CD4-positive, alpha-beta T cell treated with Interleukin-4 for 1 hour (primary cell): ENCODE data around the gene NOS1AP.
"Not testable (repeated sequence)": the region's sequence is repeated elsewhere in the genome, so short reads cannot be mapped to it uniquely, and the experiment has no call there.

Source experiments
- DNase-seq, 2 donors: peaks; one replicate each; pipeline ENCODE4 v3.0.0-alpha.2; 2020 to 2022

NOS1AP gene

DNA sequence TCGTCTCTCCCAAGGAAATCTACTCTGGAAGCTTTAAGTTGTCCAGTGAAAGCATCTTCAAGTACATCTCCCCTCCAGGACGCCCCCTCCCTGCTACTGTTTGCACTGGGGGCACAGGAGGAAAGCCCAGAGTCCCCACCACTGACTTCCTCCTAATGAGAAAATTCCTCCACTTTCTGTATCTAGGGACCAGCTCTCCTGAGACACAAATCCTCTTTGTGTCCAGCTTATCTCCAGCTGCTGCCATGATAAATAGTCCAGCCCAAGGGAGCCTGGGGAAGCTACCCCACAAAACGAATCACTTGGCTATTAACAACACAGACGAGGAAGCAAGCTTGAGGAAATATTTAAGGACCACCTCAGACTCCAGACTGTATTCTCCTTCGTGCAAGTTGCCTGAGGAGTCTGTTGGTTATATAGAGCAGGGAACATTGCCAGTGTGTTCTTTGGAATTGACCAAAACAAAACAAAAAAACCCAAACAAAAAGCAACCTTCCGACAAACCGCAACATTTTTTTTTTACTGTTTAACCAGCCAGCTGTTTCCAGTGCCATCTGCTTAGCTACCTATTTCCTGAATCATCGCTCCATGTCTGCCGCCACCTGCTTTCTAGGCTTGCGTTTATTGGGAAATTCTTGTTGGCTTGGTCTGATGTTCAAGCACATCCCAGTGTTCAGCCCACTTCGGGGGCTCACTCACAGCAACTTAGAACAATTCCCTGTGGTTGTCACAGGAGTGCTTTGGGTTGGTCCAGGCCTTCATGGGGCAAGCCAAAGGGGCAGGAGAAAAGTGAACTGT lies 319.7 kb downstream of the NOS1AP start:
- DNase-seq, result no peak

- DNase-seq, result no peak
These were observed 320.5 kb downstream of the NOS1AP start for GRCh38 chr1:162389971-162390370.

GRCh38 chr1:162390396-162391185 lies 321.1 kb downstream of the NOS1AP start:
- DNase-seq, result no peak

DNA sequence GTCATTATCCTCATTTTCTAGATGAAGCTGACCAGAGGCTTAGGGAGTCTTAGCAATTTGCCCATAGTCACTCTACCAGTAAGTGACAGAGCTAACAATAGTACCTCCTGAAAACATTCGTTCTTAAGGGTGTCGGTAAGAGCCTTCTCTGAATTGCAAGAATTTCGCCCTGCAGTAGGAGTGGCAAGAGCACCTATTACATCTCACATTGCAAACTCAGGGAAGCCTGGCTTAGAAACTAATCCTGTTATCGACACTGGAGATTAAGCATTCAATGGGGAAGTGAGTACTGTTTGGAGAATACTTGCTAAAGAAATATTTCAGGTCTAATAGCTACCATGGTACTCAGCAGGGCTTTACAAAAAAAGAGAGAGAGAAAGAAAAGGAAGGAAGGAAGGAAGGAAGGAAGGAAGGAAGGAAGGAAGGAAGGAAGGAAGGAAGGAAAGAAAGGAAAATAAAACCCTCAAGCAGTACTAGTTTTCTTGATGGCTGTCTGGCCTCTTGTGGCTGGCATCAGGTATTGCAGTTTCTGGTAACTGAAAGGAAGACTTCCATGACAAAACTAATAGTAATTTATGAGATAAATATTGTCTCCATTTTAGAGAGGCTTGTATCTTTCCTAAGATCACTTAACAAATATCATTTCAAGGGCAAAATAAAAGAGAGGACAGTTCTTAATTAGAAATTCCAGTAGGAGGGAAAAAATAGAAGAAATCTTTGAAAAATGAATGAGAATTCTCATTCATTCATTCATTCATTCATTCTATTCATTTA lies 322.5 kb downstream of the NOS1AP start:
- DNase-seq, result peak in 1 of 2 donors; percentile 28

DNA sequence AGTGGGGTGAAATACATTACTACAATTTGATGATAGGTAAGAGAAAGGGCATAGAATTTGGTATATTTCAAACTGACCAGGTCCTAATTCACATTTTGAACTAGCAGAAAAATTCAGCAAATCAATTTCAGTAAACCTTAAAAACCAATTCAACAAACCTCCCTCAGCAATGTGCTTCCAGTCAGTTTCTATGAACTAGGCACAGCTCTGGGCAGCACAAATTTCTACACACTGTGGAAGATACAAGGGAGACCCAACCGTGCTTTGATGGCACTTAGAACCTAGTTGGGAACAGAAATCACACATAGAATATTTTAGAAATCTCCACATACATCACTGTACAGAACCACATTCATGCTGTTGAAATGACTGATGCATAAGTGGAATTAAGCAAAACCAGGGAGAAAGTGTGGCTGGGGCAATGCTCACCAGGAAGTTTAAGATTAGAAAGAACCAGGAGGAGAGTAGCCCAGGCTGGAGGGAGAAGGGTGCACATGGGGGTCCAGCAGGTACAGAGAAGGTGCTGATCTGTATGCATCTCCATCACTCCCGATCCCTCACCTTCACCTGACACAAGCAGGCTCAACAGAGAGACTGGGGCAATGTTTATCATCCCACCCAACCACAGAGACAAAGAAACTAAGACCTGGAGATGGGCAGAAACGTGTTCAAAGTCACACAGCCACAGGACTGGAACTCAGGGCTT lies 326.9 kb downstream of the NOS1AP start:
- no peak for DNase-seq

DNA sequence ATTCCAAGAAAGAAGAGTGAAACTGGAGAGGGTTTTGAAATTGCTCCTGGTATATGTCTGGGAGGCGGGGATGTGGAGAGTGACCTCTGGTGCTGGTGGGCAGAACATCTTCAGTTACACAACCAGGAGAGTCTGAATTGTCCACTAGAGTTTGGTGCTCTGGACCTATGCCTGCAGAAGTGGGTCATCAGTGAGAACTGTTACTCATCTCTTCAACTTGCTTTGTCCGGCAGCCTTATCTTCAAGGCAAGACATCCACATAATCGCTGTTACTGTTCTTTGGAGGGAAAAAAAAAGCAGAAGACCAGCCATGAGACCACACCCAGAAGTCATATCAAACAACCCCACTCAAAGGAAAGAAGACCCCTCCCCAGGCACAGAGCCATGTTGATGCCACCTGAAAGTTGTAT lies 327.6 kb downstream of the NOS1AP start:
- DNase-seq, result no peak

- no peak for DNase-seq
These were observed 328.6 kb downstream of the NOS1AP start for GRCh38 chr1:162397943-162398560.

DNA sequence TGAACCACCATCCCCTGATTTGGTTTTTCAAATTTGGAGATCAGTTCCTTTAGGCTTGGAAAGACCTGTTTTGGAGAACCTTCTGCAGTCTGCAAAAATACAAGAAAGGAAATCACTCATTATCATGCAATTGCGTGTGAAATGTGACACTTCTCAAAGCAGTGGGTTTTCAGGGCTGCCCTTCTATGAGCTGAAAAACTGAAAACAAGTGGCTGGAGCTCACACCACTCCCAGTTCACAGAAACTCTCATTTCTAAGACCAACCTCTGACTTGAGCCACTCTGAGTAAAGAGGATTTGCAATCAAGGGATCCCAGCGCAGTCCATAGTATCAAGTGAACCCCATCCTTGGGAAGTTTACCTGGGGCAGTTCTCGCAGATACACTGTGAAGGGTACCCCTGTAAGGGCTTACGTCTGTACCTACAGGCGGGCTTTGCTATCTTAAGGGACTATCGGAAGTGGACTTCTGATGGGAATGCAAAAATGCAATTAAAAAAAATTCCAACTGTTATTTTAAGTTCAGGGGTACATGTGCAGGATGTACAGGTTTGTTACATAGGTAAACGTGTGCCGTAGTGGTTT lies 329.6 kb downstream of the NOS1AP start:
- no peak for DNase-seq

GRCh38 chr1:162400790-162401355 lies 331.4 kb downstream of the NOS1AP start:
- DNase-seq, result no peak

- no peak for DNase-seq
These were observed 335.2 kb downstream of the NOS1AP start for GRCh38 chr1:162404550-162405160.

DNA sequence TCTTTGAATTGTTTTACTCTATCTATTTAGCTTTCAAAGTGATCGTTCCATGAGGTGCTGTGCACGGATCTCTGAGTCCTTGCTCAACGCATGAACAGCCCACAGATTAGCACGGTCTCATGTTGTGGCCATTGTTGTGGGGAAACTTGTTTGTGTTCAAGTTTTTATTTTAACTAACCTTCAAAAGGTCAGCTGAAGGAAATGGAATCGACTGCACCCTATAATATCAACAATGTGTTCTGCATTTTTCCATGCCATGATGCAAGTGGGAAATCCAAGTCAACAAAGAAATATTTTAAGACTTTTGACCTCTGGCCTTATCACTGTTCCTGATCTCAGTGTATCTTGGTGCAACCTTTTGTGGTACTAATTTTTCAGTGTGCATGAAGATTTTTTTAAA lies 336.3 kb downstream of the NOS1AP start:
- DNase-seq, result no peak

DNA sequence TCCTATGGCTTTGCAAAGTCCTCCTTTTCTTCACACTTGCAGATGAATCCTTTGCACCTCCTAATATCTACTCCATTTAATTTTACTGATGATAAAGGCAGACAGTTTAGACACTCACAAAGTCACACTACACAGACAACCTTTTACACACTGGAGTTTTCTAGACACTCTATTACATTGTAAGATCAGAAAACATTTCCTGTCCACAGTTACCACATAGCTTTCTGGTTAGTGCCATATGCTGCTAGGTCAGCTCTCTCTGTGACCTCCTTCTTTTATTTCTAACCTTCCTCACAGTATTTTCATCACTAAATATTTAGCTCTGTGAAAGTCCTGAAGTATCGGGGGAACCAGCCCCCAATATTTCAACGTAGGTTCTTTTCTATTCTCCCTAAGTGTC lies 337.3 kb downstream of the NOS1AP start:
- no peak for DNase-seq

GRCh38 chr1:162407539-162407938 lies 338.0 kb downstream of the NOS1AP start:
- no peak for DNase-seq

- DNase-seq, result peak in 1 of 2 donors; percentile 26
These were observed 342.5 kb downstream of the NOS1AP start, which contains the start of gene SH2D1B for GRCh38 chr1:162412002-162412401. Gene SH2D1B (minus strand): TSS chr1:162412136. CDS start chr1:162412016, 120 bp downstream.

DNA sequence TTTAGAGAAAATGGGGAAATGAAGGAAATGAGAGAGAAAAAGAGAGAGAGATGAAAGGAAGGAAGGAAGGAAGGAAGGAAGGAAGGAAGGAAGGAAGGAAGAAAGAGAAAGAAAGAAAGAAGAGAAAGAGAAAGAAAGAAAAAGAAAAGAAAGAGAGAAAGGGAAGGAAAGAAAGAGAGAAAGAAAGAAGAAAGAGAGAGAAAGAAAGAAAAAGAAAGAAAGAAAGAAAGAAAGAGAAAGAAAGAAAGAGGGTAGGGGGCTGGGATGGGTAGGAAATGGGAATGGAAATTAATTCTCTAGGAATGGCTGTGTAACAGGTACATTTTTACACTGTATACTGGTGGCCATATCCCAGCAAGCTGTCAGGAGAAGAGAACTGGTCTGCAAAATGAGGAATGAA lies 346.7 kb downstream of the NOS1AP start:
- DNase-seq, result no peak

DNA sequence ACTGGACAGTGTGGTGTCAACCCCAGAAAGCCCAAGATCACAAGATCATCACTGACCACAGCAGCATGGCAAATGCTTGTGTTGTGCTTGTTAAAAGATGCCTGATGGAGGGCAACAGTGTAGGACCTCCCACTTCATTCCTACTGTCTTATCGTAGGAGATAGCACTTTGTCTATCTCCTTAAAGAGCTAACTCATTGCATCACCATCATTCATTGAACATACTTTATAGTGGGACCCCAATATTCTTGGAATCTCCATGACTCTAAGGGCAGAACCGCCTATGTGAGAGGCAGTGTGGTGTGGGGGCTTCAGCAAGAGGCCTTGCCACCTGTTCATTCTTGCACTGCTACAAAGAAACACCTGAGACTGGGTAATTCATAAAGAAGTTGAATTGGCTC lies 347.4 kb downstream of the NOS1AP start:
- no peak for DNase-seq

DNA sequence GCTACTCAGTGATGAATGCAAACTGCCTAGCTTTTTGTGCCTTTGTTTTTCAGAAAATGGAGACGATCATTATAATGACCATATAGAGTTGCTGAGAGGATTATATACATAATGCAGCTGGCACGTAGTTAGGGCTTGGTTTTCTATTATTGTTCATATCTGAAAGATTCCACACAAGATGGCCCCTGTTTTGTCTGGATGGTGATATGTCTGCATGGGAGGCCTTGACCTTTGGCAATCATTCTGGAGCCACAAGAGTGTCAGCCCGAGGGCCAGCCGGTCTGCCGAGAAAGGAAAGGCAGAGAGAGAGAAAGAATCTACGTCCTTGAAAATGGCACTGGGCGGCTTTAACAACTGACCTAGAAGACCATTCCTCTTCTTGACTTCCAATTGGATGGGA lies 348.2 kb downstream of the NOS1AP start:
- DNase-seq, result no peak

DNA sequence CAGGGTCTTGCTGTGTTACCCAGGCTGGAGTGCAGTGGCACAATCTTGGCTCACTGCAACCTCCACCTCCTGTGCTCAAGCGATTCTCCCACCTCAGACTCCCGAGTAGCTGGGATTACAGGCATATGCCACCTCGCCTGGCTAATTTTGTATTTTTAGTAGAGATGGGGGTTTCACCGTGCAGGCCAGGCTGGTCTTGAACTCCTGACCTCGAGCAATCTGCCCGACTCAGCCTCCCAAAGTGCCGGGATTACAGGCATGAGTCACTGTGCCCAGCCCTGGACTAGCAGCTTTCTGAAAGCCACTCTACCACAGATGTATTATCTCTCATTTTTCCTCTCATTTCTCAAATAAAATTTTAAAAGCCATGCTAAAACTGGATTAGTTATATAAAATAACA lies 349.1 kb downstream of the NOS1AP start:
- not testable (repeated sequence) for DNase-seq

- DNase-seq, result not testable (repeated sequence)
These were observed 350.0 kb downstream of the NOS1AP start for GRCh38 chr1:162419450-162419931.
